GM13977 (cell line): ENCODE results near the gene ILKAP.

Experiments
- DNase-seq: peaks from one replicate; pipeline ENCODE4 v3.0.0; 2012; ENCODE audit warnings: low spot score
- CTCF ChIP-seq: IDR thresholded peaks from 2 replicates; pipeline ENCODE4 v1.5.1; 2012; ENCODE audit warnings: mild to moderate bottlenecking, control low read depth; ENCODE audit not compliant: insufficient read depth; ENCODE audit errors: extremely low read depth, missing control alignments
- in situ Hi-C: fragments of 300-500 bp; cut with MboI; formaldehyde crosslinking; loops from one replicate; pipeline ENCODE4 v1.12.0; 2022; ENCODE audit warnings: low sequenced_read_pairs, low pct_unique_long_range_greater_than_20kb, mixed read lengths, inconsistent platforms; ENCODE audit not compliant: unreplicated experiment

The ILKAP gene

DNA sequence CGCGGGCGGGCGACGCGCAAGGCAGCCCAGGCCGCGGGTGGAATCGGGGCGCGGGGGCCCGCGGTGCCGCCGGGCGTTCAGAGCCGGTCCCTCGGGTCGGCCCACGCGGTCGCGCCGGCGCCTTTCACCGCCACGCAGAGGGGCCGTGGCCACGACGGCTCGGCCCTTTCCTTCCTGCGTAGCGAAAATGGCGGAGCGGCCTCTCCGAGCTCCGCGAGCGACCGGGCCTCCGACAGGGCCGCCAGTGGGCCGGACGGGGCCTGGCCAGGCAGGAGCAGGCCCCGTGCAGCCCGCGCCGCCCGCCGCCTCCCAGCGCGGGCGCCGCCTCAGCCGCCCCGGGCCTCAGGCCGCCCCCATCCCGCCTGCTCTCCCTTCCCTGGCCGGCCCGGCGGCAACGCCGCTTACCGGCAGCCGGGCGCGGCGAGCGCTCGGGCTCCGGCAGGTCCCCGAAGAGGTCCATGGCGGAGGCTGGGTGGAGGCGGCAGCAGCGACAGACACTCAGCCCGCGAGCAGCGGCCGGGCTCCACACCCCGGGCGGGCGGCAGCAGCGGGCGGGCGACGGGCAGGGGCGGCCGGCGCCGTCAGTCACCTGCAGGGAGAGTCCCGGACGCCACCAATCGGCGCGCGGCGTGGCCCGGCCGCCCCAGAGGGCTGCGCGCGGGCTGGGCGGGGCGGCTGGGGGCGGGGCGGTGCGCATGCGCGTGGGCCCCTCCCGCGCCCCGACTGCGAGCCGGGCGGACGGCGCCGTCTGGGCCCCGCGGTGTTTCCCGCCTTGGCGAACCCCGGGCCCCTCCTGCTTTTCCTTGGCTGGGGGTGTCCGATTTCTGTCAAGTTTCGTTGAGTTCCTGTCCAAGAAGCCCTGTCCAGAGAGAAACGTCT lies at the start of gene ILKAP:
ILKAP (minus strand) TSS at position 602 of the 879 bp plus-strand sequence; CDS start at position 460, 142 bp downstream.
- in situ Hi-C loops = no loop called here
- peak; percentile 100 for DNase-seq
- TF ChIP-seq CTCF = no peak

GRCh38 chr2:238252766-238253630 lies 49.5 kb upstream of the ILKAP start:
- in situ Hi-C loops = no loop called here
- no peak for DNase-seq
- TF ChIP-seq CTCF = no peak

DNA sequence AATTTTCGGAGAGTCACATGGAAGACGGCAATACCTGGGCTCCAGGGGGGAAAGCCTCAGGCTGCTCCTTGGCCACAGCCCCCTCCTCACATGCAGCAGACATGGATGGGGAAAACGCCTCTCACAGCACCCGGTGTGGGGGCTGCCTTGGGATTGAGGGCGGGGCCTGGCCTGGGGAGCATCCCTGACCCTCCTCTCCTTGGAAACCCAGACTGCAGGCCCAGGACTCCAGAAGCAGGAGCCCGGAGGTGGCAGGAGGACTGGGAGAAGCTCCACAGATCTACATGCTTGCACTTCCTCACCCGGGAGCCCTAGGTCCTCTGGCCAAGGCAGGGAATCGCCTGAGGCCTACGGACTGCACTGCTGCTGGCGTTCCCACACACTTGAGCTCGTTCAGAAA lies 48.5 kb upstream of the ILKAP start:
- DNase-seq = no peak
- TF ChIP-seq CTCF = no peak
- in situ Hi-C loops = no loop called here

DNA sequence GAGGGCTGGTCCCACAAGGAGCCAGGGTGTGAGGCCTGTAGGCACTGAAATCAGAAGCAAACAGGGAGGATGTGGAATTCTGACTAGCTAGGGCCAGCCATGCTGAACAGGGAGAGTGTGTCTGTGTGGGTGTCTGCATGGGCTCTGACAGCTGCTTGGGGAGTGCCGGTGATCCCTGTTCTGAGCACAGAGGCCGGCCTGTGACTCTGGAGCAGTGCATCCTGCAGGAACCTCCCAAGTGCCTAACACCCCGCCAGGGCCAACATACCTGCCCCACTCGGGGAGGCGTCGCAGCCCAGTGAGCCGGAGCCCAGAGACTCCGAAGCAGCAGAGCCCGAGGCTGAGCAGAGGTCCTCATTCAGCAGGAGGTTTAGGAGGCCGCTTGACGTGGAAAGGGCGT lies 47.8 kb upstream of the ILKAP start:
- no peak for DNase-seq
- in situ Hi-C loops = no loop called here
- no peak for TF ChIP-seq CTCF

- no peak for DNase-seq
- TF ChIP-seq CTCF = no peak
- in situ Hi-C loops = no loop called here
Measured at GRCh38 chr2:238250896-238251295, 47.4 kb upstream of the ILKAP start.

GRCh38 chr2:238247841-238248453 lies 44.5 kb upstream of the ILKAP start:
- in situ Hi-C loops = no loop called here
- no peak for TF ChIP-seq CTCF
- no peak for DNase-seq
